ENCODE data around the gene ORAI2. TPM values are rescaled to one million over a fixed set of nuclear protein-coding genes. Genes with fewer than 3 reads are reported as not detected.
"Not testable (repeated sequence)": the region's sequence is repeated elsewhere in the genome, so short reads cannot be mapped to it uniquely, and the experiment has no call there.

ORAI2 gene
- total RNA-seq, 1 experiment from 2014 or later: 76.0 TPM

DNA sequence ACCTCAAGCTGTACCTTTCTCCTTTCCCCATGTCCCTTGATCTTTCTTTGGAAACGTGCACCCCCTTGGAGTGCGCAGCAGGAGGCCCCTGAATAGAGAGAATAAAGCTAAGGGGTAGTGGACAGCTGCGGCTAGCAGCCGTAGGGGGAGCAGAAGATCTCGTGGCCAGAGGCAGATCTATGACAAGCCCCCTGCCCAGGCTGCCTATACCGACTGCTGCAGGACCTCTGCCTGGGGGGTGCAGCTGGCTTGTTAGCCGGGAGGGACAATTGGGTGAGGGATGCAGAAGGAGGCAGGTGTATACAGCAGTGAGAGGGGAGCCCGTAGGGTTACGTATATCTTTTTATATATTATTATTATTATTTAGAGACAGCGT lies 45.8 kb downstream of the ORAI2 start:
- in situ Hi-C loops (cut with HindIII; ENCODE audit: low pct_unique_long_range_greater_than_20kb, low sequenced_read_pairs); DNase-seq (ENCODE audit: low read depth): not testable (repeated sequence)

DNA sequence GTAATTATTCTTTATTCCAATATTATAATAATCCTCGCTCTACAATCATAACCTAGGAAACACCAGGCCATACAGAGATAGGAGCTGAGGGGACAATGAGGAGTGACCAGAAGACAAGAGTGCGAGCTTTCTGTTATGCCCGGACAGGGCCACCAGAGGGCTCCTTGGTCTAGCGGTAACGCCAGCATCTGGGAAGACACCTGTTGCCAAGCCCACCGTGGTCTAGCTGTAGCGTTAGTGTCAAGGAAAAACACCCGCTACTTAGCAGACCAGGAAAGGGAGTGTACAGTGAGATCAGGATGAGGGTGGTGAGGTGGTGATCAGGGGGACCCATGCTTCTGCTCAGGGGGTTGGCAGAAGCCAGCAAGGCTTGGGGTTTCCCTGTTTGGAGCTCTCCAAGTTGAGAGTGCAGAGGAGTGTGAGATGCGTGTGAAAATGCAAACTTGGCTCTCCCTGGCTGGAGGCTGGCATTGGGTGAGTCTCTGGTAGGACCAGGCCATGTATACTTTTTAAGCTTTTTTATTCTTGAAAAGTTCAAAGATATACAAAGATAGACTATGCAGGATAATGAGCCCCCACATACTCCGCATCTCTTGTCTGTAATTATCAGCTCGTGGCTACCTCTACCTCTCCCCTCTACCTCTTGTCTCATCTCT lies 46.7 kb downstream of the ORAI2 start:
- in situ Hi-C loops (cut with HindIII; ENCODE audit: low pct_unique_long_range_greater_than_20kb, low sequenced_read_pairs); DNase-seq (ENCODE audit: low read depth): not testable (repeated sequence)

DNA sequence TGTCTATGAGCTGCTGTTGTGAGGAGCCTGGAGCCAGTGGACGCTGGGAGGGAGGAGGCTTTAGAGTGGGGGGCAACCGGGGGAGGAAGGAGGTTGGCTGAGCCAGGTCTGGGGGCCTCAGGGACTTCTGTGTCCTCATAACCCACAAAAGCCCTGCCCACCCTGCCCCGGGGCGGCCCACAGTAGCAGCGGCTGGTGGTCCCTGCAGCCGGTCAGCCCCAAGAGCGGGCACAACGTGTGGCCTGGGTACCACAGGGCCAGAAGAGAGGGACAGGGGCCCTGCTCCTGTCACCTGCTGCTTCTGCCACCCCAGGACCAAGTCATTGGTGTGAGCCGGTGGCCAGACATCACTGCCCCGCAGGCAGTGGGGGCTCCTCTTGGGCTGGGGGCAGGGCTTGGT lies 48.6 kb downstream of the ORAI2 start:
- DNase-seq (ENCODE audit: low read depth); in situ Hi-C loops (cut with HindIII; ENCODE audit: low pct_unique_long_range_greater_than_20kb, low sequenced_read_pairs): not testable (repeated sequence)

DNA sequence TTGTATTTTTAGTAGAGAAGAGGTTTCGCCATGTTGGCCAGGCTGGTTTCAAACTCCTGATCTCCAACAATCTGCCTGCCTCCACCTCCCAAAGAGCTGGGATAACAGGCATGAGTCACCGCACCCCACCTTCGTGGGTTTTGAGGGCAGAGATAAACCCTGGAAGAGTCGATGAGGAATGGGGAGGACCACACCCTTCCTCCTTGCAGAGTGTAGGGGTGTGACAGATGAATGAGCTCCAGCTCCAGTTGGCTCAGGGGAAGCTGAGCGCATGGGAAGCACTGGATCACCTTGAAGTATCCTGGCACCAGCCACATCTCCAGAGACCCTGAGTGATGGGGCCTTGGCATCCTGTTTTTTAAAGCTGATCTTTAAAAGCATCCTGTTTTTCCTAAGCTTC lies 50.9 kb downstream of the ORAI2 start:
- in situ Hi-C loops (cut with HindIII; ENCODE audit: low pct_unique_long_range_greater_than_20kb, low sequenced_read_pairs); DNase-seq (ENCODE audit: low read depth): not testable (repeated sequence)

GRCh38 chr7:102490529-102491075 lies 57.2 kb downstream of the ORAI2 start:
- in situ Hi-C loops (cut with HindIII; ENCODE audit: low pct_unique_long_range_greater_than_20kb, low sequenced_read_pairs); DNase-seq (ENCODE audit: low read depth): not testable (repeated sequence)

DNA sequence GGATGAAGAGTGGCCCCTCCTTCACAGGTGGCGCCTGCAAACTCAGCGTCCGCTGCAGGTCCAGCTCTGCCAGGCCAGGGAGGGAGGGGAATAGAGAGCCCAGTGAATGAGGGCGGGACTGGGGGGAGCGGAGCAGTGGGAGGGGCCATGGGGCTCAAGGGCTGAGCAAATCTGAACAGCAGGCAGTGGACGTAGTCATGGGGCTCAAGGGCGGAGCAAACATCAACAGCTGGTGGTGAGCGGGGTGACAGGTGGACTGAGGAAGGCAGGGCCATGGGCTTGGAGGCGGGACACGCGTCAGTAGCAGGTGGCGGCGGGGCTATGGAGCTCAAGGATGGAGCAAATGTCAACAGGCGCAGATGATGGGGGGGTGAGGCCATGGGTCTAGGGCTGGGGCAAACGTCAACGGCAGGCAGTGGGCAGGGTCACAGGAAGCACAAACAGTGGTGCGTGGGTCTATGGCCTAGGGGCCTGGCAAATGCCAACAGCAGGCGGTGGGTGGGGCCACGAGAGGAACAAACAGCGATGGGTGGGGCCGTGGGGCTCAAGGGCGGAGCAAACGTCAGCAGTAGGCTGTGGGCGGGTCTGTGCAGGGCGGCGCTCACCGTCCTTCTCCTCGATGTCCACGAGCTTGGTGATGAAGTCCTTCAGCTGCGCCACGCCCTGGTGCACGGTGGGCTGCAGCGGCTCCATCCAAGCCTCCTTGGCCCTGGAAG lies 60.0 kb downstream of the ORAI2 start:
- DNase-seq (ENCODE audit: low read depth); in situ Hi-C loops (cut with HindIII; ENCODE audit: low pct_unique_long_range_greater_than_20kb, low sequenced_read_pairs): not testable (repeated sequence)

DNA sequence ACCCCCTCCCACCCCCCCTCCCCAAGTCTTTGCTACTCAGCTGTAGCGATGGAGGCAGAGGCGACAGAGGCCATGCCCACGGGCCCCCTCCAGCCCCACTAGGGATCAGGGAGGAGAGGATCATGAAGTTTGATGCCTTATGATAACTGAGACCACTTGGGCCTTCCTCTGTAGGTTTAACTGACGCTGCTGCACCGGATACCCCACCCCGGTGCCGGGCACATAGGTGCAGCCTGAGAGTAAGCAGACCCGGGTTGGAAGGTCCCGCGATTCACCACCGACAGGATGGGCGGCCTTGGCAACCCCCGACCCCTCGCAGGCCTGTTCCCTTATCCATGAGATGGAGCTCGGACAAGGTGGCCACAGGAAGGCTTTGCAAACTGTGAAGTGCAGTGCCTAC lies 60.7 kb downstream of the ORAI2 start:
- in situ Hi-C loops (cut with HindIII; ENCODE audit: low pct_unique_long_range_greater_than_20kb, low sequenced_read_pairs); DNase-seq (ENCODE audit: low read depth): not testable (repeated sequence)

- in situ Hi-C loops (cut with HindIII; ENCODE audit: low pct_unique_long_range_greater_than_20kb, low sequenced_read_pairs); DNase-seq (ENCODE audit: low read depth): not testable (repeated sequence)
Measured at GRCh38 chr7:102494473-102495149, 61.2 kb downstream of the ORAI2 start.

DNA sequence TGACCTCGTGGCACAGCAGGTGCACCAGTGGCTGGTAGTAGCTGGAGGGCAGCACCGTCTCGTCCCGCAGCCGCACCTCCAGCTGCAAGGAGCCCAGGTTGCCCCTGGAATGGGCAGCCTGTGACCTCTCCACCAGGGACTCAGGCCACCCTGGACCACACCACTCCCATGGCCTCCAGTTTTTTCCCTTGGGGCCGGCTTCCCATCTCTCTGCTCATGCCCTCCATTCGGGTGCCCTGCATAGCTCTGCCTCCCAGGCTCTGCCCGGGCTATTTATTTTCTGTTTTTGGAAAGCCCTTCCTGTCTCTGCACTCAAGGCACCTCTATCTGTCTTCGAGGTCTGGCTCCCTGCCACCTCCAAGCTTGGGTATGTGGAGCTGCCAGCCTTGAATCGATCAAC lies 63.5 kb downstream of the ORAI2 start:
- DNase-seq (ENCODE audit: low read depth); in situ Hi-C loops (cut with HindIII; ENCODE audit: low pct_unique_long_range_greater_than_20kb, low sequenced_read_pairs): not testable (repeated sequence)

DNA sequence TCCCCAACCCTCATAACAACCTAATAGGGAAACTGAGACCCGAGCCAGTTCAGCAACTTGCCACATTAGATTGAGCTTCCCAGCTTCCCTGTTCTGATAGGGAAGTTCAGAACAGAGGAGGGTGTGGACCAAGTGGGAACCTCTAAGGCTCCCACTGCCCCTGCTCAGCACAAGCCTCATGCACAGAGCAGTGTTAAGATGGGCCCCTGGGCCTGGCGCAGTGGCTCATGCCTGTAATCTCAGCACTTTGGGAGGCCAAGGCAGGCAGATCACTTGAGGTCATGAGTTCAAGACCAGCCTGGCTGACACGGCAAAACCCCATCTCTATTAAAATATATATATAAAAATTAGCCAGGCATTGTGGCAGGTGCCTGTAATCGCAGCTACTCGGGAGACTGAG lies 63.9 kb downstream of the ORAI2 start:
- DNase-seq (ENCODE audit: low read depth); in situ Hi-C loops (cut with HindIII; ENCODE audit: low pct_unique_long_range_greater_than_20kb, low sequenced_read_pairs): not testable (repeated sequence)

DNA sequence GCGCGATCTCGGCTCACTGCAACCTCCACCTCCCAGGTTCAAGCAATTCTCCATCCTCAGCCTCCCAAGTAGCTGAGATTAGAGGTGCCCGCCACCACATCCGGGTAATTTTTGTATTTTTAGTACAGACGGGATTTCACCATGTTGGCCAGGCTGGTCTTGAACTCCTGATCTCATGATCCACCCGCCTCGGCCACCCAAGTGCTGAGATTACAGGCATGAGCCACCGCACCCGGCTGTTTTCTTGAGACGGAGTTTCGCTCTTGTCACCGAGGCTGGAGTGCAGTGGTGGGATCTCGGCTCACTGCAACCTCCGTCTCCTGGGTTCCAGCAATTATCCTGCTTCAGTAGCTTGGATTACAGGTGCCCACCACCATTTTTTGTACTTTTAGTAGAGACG lies 64.9 kb downstream of the ORAI2 start:
- in situ Hi-C loops (cut with HindIII; ENCODE audit: low pct_unique_long_range_greater_than_20kb, low sequenced_read_pairs); DNase-seq (ENCODE audit: low read depth): not testable (repeated sequence)

GRCh38 chr7:102503141-102503540 lies 69.8 kb downstream of the ORAI2 start:
- in situ Hi-C loops (cut with HindIII; ENCODE audit: low pct_unique_long_range_greater_than_20kb, low sequenced_read_pairs); DNase-seq (ENCODE audit: low read depth): not testable (repeated sequence)

- DNase-seq (ENCODE audit: low read depth); in situ Hi-C loops (cut with HindIII; ENCODE audit: low pct_unique_long_range_greater_than_20kb, low sequenced_read_pairs): not testable (repeated sequence)
Measured at GRCh38 chr7:102505298-102506185, 72.2 kb downstream of the ORAI2 start.

Other genes starting within 250 kb of the ORAI2 start
- gene SH2B2, start 146.7 kb upstream of the ORAI2 start, total RNA-seq (2014; rRNA removed; shearing (Covaris generic); ENCODE audit: low replicate concordance): 7.0 and 16.5 TPM in 2 replicates
- not detected in 2 replicates for gene SPDYE6, start 77.1 kb upstream of the ORAI2 start, total RNA-seq (2014; rRNA removed; shearing (Covaris generic); ENCODE audit: low replicate concordance)
- 26.1 and 26.2 TPM in 2 replicates for gene PRKRIP1, start 37.2 kb upstream of the ORAI2 start, total RNA-seq (2014; rRNA removed; shearing (Covaris generic); ENCODE audit: low replicate concordance)
- gene ALKBH4, start 31.3 kb downstream of the ORAI2 start, total RNA-seq (2014; rRNA removed; shearing (Covaris generic); ENCODE audit: low replicate concordance): 15.6 and 49.2 TPM in 2 replicates
- 35.4 and 47.4 TPM in 2 replicates for gene LRWD1, start 31.4 kb downstream of the ORAI2 start, total RNA-seq (2014; rRNA removed; shearing (Covaris generic); ENCODE audit: low replicate concordance)
- gene POLR2J, start 45.3 kb downstream of the ORAI2 start, total RNA-seq (2014; rRNA removed; shearing (Covaris generic); ENCODE audit: low replicate concordance): 40.3 and 53.0 TPM in 2 replicates
- 1.2 and 2.2 TPM in 2 replicates for gene RASA4B, start 84.2 kb downstream of the ORAI2 start, total RNA-seq (2014; rRNA removed; shearing (Covaris generic); ENCODE audit: low replicate concordance)
- gene UPK3BL2, start 110.1 kb downstream of the ORAI2 start, total RNA-seq (2014; rRNA removed; shearing (Covaris generic); ENCODE audit: low replicate concordance): 27.6 TPM in 1 of 2 replicates, not detected in the other
- gene SPDYE2, start 117.7 kb downstream of the ORAI2 start, total RNA-seq (2014; rRNA removed; shearing (Covaris generic); ENCODE audit: low replicate concordance): not detected in 2 replicates
- gene POLR2J3, start 139.0 kb downstream of the ORAI2 start, total RNA-seq (2014; rRNA removed; shearing (Covaris generic); ENCODE audit: low replicate concordance): 4.3 and 16.9 TPM in 2 replicates
- 2.9 and 6.9 TPM in 2 replicates for gene RASA4, start 183.2 kb downstream of the ORAI2 start, total RNA-seq (2014; rRNA removed; shearing (Covaris generic); ENCODE audit: low replicate concordance)
- gene UPK3BL1, start 209.2 kb downstream of the ORAI2 start, total RNA-seq (2014; rRNA removed; shearing (Covaris generic); ENCODE audit: low replicate concordance): 12.8 and 15.6 TPM in 2 replicates
- not detected in 2 replicates for gene SPDYE2B, start 216.7 kb downstream of the ORAI2 start, total RNA-seq (2014; rRNA removed; shearing (Covaris generic); ENCODE audit: low replicate concordance)
- not detected in 2 replicates for gene POLR2J2, start 238.1 kb downstream of the ORAI2 start, total RNA-seq (2014; rRNA removed; shearing (Covaris generic); ENCODE audit: low replicate concordance)

Data from Caki2 (cell line).